Glutamatergic neuron (in vitro differentiated cells): ENCODE data around the gene TRPM1. TPM values are rescaled to one million over a fixed set of nuclear protein-coding genes. Genes with fewer than 3 reads are reported as not detected.

Source experiments
- DNase-seq: peaks from one replicate; pipeline ENCODE4 v3.0.0; 2022
- H3K27ac Mint-ChIP-seq: one replicate; pipeline ENCODE4 v1.8.0; 2020; ENCODE audit warnings: mild to moderate bottlenecking, mixed read lengths, inconsistent platforms; ENCODE audit not compliant: unreplicated experiment
- H3K27me3 Mint-ChIP-seq: one replicate; pipeline ENCODE4 v1.8.0; 2020; ENCODE audit warnings: mild to moderate bottlenecking, moderate library complexity, mixed read lengths, inconsistent platforms; ENCODE audit not compliant: unreplicated experiment
- H3K36me3 Mint-ChIP-seq: one replicate; pipeline ENCODE4 v1.8.0; 2020; ENCODE audit warnings: mild to moderate bottlenecking, mixed read lengths, inconsistent platforms; ENCODE audit not compliant: unreplicated experiment
- H3K4me1 Mint-ChIP-seq: one replicate; pipeline ENCODE4 v1.8.0; 2020; ENCODE audit warnings: mild to moderate bottlenecking, low read depth, mixed read lengths, inconsistent platforms; ENCODE audit not compliant: unreplicated experiment
- H3K4me3 Mint-ChIP-seq: one replicate; pipeline ENCODE4 v1.8.0; 2020; ENCODE audit warnings: mild to moderate bottlenecking, mixed read lengths, inconsistent platforms; ENCODE audit not compliant: unreplicated experiment
- H3K9me3 Mint-ChIP-seq: one replicate; pipeline ENCODE4 v1.8.0; 2020; ENCODE audit warnings: mild to moderate bottlenecking, moderate library complexity, mixed read lengths, inconsistent platforms; ENCODE audit not compliant: unreplicated experiment
- CTCF ChIP-seq: fragments of 200-600 bp; sonication (generic); IDR thresholded peaks from one replicate; pipeline ENCODE4 v1.5.0; 2021; ENCODE audit not compliant: partially characterized antibody, unreplicated experiment
- total RNA-seq: library from RNA; stranded (reverse); fragmentation: NEBNext Ultra II Directional; extraction: Animal tissue kit (Norgen Biotek cat#: 25700); gene quantifications from one replicate; pipeline ENCODE4 v1.2.1, GENCODE V29; 2021; ENCODE audit not compliant: unreplicated experiment

TRPM1 gene
- total RNA-seq, 1 donor from 2014 or later, result not detected

- Mint-ChIP-seq H3K27ac (peak overlapping the region; percentile 80), H3K4me3 (no peak overlapping the region), H3K9me3 (peaks cover 3% of the 10 kb centered on the region), H3K27me3 (peaks cover 2% of the 10 kb centered on the region), H3K4me1 (peaks cover 33% of the 10 kb centered on the region), H3K36me3 (peaks cover 4% of the 10 kb centered on the region)
- DNase-seq, result no peak
- no peak for TF ChIP-seq CTCF
Measured at GRCh38 chr15:31077181-31077580, 24.3 kb downstream of the TRPM1 start.

GRCh38 chr15:31074321-31074720, 27.2 kb downstream of the TRPM1 start:
- Mint-ChIP-seq H3K4me3 (no peak overlapping the region), H3K36me3 (no peaks in the 10 kb centered on the region), H3K27me3 (peaks cover 2% of the 10 kb centered on the region), H3K27ac (no peak overlapping the region), H3K4me1 (peaks cover 28% of the 10 kb centered on the region), H3K9me3 (no peaks in the 10 kb centered on the region)
- DNase-seq, result no peak
- no peak for TF ChIP-seq CTCF

- Mint-ChIP-seq H3K36me3 (no peaks in the 10 kb centered on the region), H3K9me3 (no peaks in the 10 kb centered on the region), H3K4me3 (no peak overlapping the region), H3K27ac (no peak overlapping the region), H3K4me1 (peaks cover 2% of the 10 kb centered on the region), H3K27me3 (no peaks in the 10 kb centered on the region)
- no peak for TF ChIP-seq CTCF
- DNase-seq, result no peak
Measured at GRCh38 chr15:31070867-31071266, 30.7 kb downstream of the TRPM1 start.

GRCh38 chr15:31069360-31070000, 32.0 kb downstream of the TRPM1 start:
- TF ChIP-seq CTCF, result no peak
- Mint-ChIP-seq H3K4me3 (no peak overlapping the region), H3K4me1 (no peaks in the 10 kb centered on the region), H3K27ac (no peak overlapping the region), H3K36me3 (no peaks in the 10 kb centered on the region), H3K27me3 (no peaks in the 10 kb centered on the region), H3K9me3 (no peaks in the 10 kb centered on the region)
- no peak for DNase-seq

- H3K4me1 Mint-ChIP-seq, result no peaks in the 10 kb centered on the region
- DNase-seq, result no peak
- H3K4me3 Mint-ChIP-seq, result no peak overlapping the region
- no peaks in the 10 kb centered on the region for H3K36me3 Mint-ChIP-seq
- TF ChIP-seq CTCF, result no peak
- H3K27ac Mint-ChIP-seq, result no peak overlapping the region
- no peaks in the 10 kb centered on the region for H3K9me3 Mint-ChIP-seq
- no peaks in the 10 kb centered on the region for H3K27me3 Mint-ChIP-seq
Measured at GRCh38 chr15:31067890-31068603, 33.5 kb downstream of the TRPM1 start.
